SK-N-MC (cell line): Measurements from ENCODE around the gene SUCLG2.

Experiments
- EZH2 ChIP-seq: fragments of 200-600 bp; sonication (generic); IDR thresholded peaks from one replicate; pipeline ENCODE4 v1.6.1; 2017; ENCODE audit warnings: antibody characterized with exemption
- FOXP2 ChIP-seq: optimal IDR thresholded peaks from 2 replicates; pipeline ENCODE3; 2011; ENCODE audit warnings: mild to moderate bottlenecking, moderate library complexity; ENCODE audit not compliant: insufficient read depth; ENCODE audit errors: extremely low read length, control extremely low read depth
- POLR2AphosphoS5 ChIP-seq: IDR thresholded peaks from 2 replicates; pipeline ENCODE4 v1.6.1; 2012; ENCODE audit warnings: mild to moderate bottlenecking, low read depth, low read length, borderline replicate concordance

GRCh38 chr3:67593761-67594234 is 60.6 kb downstream of the SUCLG2 start:
- TF ChIP-seq POLR2AphosphoS5, result no peak
- TF ChIP-seq EZH2, result no peak
- TF ChIP-seq FOXP2, result no peak
